ENCODE data around the gene ZNF518B.
A peak's percentile ranks its signal among the peaks of the same experiment; 100 is the strongest.

The ZNF518B gene

GRCh38 chr4:10457255-10457801, at the start of gene ZNF518B:
Gene ZNF518B (minus strand): TSS chr4:10457426. CDS start chr4:10446328, 11,098 bp downstream.
- H3K36me3 Mint-ChIP-seq (ENCODE audit: low read depth): peaks cover 36% of the 10 kb centered on the region
- H3K27ac Mint-ChIP-seq: peak within 1 kb of the TSS; percentile 85
- peak within 1 kb of the TSS; percentile 87 for H3K4me3 Mint-ChIP-seq
- peaks cover 5% of the 10 kb centered on the region for H3K9me3 Mint-ChIP-seq
- H3K27me3 Mint-ChIP-seq: peaks cover 18% of the 10 kb centered on the region
- H3K4me1 Mint-ChIP-seq (ENCODE audit: low read depth): peaks cover 44% of the 10 kb centered on the region

GRCh38 chr4:10506077-10506476, 48.9 kb upstream of the ZNF518B start:
- H3K36me3 Mint-ChIP-seq (ENCODE audit: low read depth): no peaks in the 10 kb centered on the region
- H3K4me3 Mint-ChIP-seq: no peak overlapping the region
- no peaks in the 10 kb centered on the region for H3K27me3 Mint-ChIP-seq
- peaks cover 10% of the 10 kb centered on the region for H3K9me3 Mint-ChIP-seq
- no peaks in the 10 kb centered on the region for H3K4me1 Mint-ChIP-seq (ENCODE audit: low read depth)
- no peak overlapping the region for H3K27ac Mint-ChIP-seq

- H3K9me3 Mint-ChIP-seq: peaks cover 10% of the 10 kb centered on the region
- no peaks in the 10 kb centered on the region for H3K36me3 Mint-ChIP-seq (ENCODE audit: low read depth)
- H3K27ac Mint-ChIP-seq: no peak overlapping the region
- no peak overlapping the region for H3K4me3 Mint-ChIP-seq
- no peaks in the 10 kb centered on the region for H3K4me1 Mint-ChIP-seq (ENCODE audit: low read depth)
- peaks cover 3% of the 10 kb centered on the region for H3K27me3 Mint-ChIP-seq
Observed at GRCh38 chr4:10504570-10505179, 47.4 kb upstream of the ZNF518B start.

- Mint-ChIP-seq H3K36me3 (ENCODE audit: low read depth) (no peaks in the 10 kb centered on the region), H3K4me3 (no peak overlapping the region), H3K27ac (no peak overlapping the region), H3K27me3 (peaks cover 3% of the 10 kb centered on the region), H3K4me1 (ENCODE audit: low read depth) (no peaks in the 10 kb centered on the region), H3K9me3 (peaks cover 10% of the 10 kb centered on the region)
Observed at GRCh38 chr4:10502717-10503116, 45.5 kb upstream of the ZNF518B start.

GRCh38 chr4:10500776-10501175, 43.5 kb upstream of the ZNF518B start:
- Mint-ChIP-seq H3K27me3 (peaks cover 3% of the 10 kb centered on the region), H3K36me3 (ENCODE audit: low read depth) (no peaks in the 10 kb centered on the region), H3K9me3 (peaks cover 3% of the 10 kb centered on the region)

GRCh38 chr4:10496200-10496599, 39.0 kb upstream of the ZNF518B start:
- H3K27me3 Mint-ChIP-seq: peaks cover 3% of the 10 kb centered on the region

More at GRCh38 chr4:10500776-10501175, 43.5 kb upstream of the ZNF518B start:
- H3K4me1 Mint-ChIP-seq (ENCODE audit: low read depth): no peaks in the 10 kb centered on the region
- H3K4me3 Mint-ChIP-seq: no peak overlapping the region
- H3K27ac Mint-ChIP-seq: no peak overlapping the region

GRCh38 chr4:10495651-10496050, 38.4 kb upstream of the ZNF518B start:
- Mint-ChIP-seq H3K36me3 (ENCODE audit: low read depth) (no peaks in the 10 kb centered on the region), H3K9me3 (no peaks in the 10 kb centered on the region), H3K4me3 (no peak overlapping the region), H3K27me3 (peaks cover 2% of the 10 kb centered on the region), H3K4me1 (ENCODE audit: low read depth) (no peaks in the 10 kb centered on the region), H3K27ac (no peak overlapping the region)

More at GRCh38 chr4:10496200-10496599, 39.0 kb upstream of the ZNF518B start:
- H3K4me1 Mint-ChIP-seq (ENCODE audit: low read depth): no peaks in the 10 kb centered on the region
- no peaks in the 10 kb centered on the region for H3K9me3 Mint-ChIP-seq
- no peaks in the 10 kb centered on the region for H3K36me3 Mint-ChIP-seq (ENCODE audit: low read depth)
- H3K27ac Mint-ChIP-seq: no peak overlapping the region
- H3K4me3 Mint-ChIP-seq: no peak overlapping the region

GRCh38 chr4:10492464-10492863, 35.2 kb upstream of the ZNF518B start:
- no peak overlapping the region for H3K4me3 Mint-ChIP-seq
- H3K27me3 Mint-ChIP-seq: peaks cover 8% of the 10 kb centered on the region
- H3K27ac Mint-ChIP-seq: no peak overlapping the region
- H3K36me3 Mint-ChIP-seq (ENCODE audit: low read depth): no peaks in the 10 kb centered on the region
- H3K9me3 Mint-ChIP-seq: no peaks in the 10 kb centered on the region
- no peaks in the 10 kb centered on the region for H3K4me1 Mint-ChIP-seq (ENCODE audit: low read depth)

GRCh38 chr4:10491401-10491800, 34.2 kb upstream of the ZNF518B start:
- no peaks in the 10 kb centered on the region for H3K4me1 Mint-ChIP-seq (ENCODE audit: low read depth)
- no peak overlapping the region for H3K4me3 Mint-ChIP-seq
- H3K9me3 Mint-ChIP-seq: no peaks in the 10 kb centered on the region
- peaks cover 13% of the 10 kb centered on the region for H3K27me3 Mint-ChIP-seq
- H3K27ac Mint-ChIP-seq: no peak overlapping the region
- H3K36me3 Mint-ChIP-seq (ENCODE audit: low read depth): no peaks in the 10 kb centered on the region

- H3K4me3 Mint-ChIP-seq: no peak overlapping the region
- no peak overlapping the region for H3K27ac Mint-ChIP-seq
- H3K36me3 Mint-ChIP-seq (ENCODE audit: low read depth): no peaks in the 10 kb centered on the region
- H3K4me1 Mint-ChIP-seq (ENCODE audit: low read depth): no peaks in the 10 kb centered on the region
- H3K27me3 Mint-ChIP-seq: peaks cover 13% of the 10 kb centered on the region
- H3K9me3 Mint-ChIP-seq: no peaks in the 10 kb centered on the region
Observed at GRCh38 chr4:10490996-10491395, 33.8 kb upstream of the ZNF518B start.

GRCh38 chr4:10482913-10483312, 25.7 kb upstream of the ZNF518B start:
- Mint-ChIP-seq H3K27me3 (peaks cover 8% of the 10 kb centered on the region), H3K4me3 (no peak overlapping the region), H3K27ac (no peak overlapping the region), H3K36me3 (ENCODE audit: low read depth) (no peaks in the 10 kb centered on the region), H3K4me1 (ENCODE audit: low read depth) (no peaks in the 10 kb centered on the region), H3K9me3 (no peaks in the 10 kb centered on the region)

GRCh38 chr4:10480616-10481015, 23.4 kb upstream of the ZNF518B start:
- H3K4me3 Mint-ChIP-seq: no peak overlapping the region
- H3K4me1 Mint-ChIP-seq (ENCODE audit: low read depth): no peaks in the 10 kb centered on the region
- no peaks in the 10 kb centered on the region for H3K9me3 Mint-ChIP-seq
- H3K36me3 Mint-ChIP-seq (ENCODE audit: low read depth): no peaks in the 10 kb centered on the region
- H3K27ac Mint-ChIP-seq: no peak overlapping the region
- H3K27me3 Mint-ChIP-seq: no peaks in the 10 kb centered on the region

GRCh38 chr4:10478621-10479020, 21.4 kb upstream of the ZNF518B start:
- Mint-ChIP-seq H3K27ac (no peak overlapping the region), H3K9me3 (no peaks in the 10 kb centered on the region), H3K4me1 (ENCODE audit: low read depth) (no peaks in the 10 kb centered on the region), H3K4me3 (no peak overlapping the region), H3K27me3 (no peaks in the 10 kb centered on the region), H3K36me3 (ENCODE audit: low read depth) (no peaks in the 10 kb centered on the region)

- Mint-ChIP-seq H3K27me3 (peaks cover 12% of the 10 kb centered on the region), H3K9me3 (no peaks in the 10 kb centered on the region), H3K27ac (no peak overlapping the region), H3K4me3 (no peak overlapping the region), H3K4me1 (ENCODE audit: low read depth) (no peaks in the 10 kb centered on the region), H3K36me3 (ENCODE audit: low read depth) (no peaks in the 10 kb centered on the region)
Observed at GRCh38 chr4:10470505-10470904, 13.3 kb upstream of the ZNF518B start.

GRCh38 chr4:10466161-10466560, 8.9 kb upstream of the ZNF518B start:
- Mint-ChIP-seq H3K27me3 (peaks cover 43% of the 10 kb centered on the region), H3K4me3 (no peak overlapping the region), H3K9me3 (peaks cover 3% of the 10 kb centered on the region), H3K27ac (no peak overlapping the region), H3K36me3 (ENCODE audit: low read depth) (no peaks in the 10 kb centered on the region), H3K4me1 (ENCODE audit: low read depth) (peaks cover 7% of the 10 kb centered on the region)

- Mint-ChIP-seq H3K36me3 (ENCODE audit: low read depth) (peaks cover 4% of the 10 kb centered on the region), H3K27me3 (peaks cover 50% of the 10 kb centered on the region), H3K4me3 (no peak overlapping the region), H3K27ac (no peak overlapping the region), H3K9me3 (peaks cover 3% of the 10 kb centered on the region), H3K4me1 (ENCODE audit: low read depth) (peaks cover 20% of the 10 kb centered on the region)
Observed at GRCh38 chr4:10462876-10463275, 5.7 kb upstream of the ZNF518B start.
